Epithelial cell of esophagus (primary cell): ENCODE data around the gene SETBP1.

Source experiments
- DNase-seq: peaks from one replicate; pipeline ENCODE4 v3.0.0; 2010; ENCODE audit warnings: low read depth
- H3K4me3 ChIP-seq: 2 replicates; pipeline ENCODE4 v1.5.1; 2011; ENCODE audit warnings: mild to moderate bottlenecking, low read length, control low read depth
- CTCF ChIP-seq: IDR thresholded peaks from 2 replicates; pipeline ENCODE4 v1.5.1; 2011; ENCODE audit warnings: low read depth, mild to moderate bottlenecking, low read length, control low read depth, inconsistent platforms; ENCODE audit not compliant: insufficient read depth; ENCODE audit errors: missing control alignments

SETBP1 gene

GRCh38 chr18:44816477-44816876 is 135.8 kb downstream of the SETBP1 start:
- TF ChIP-seq CTCF, result no peak
- no peak for DNase-seq
- H3K4me3 ChIP-seq, result no peak overlapping the region

DNA sequence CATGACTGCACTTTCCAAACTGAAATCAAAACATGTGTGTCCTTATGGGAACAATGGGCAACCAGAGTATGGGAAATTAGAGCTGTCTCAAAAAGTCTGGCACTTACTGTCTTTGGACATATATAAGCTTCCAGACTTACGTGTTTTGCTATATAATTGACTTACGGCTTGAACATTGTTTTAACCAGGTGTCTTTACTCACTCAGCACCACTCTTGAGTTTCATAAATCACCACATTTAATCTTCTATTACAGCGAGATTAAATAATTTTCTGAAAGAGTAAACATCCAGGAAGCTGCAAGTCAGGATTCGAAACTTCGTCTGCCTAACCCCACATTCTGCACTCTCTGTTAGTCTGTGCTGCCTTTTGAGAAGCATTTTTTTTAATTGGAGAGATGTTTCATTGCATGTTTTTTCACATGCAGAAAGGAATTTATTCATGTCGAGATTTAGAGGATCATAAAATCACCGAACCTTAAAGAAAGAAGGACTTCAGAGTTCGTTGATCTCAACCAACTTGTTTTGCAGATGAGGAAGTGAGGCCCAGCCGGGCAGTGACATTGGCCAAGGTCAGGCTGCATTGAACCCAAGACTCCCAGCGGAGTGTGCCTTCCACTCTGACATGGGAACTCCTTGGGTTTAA is 137.3 kb downstream of the SETBP1 start:
- DNase-seq, result no peak
- H3K4me3 ChIP-seq, result no peak overlapping the region
- TF ChIP-seq CTCF, result no peak

- no peak for TF ChIP-seq CTCF
- no peak for DNase-seq
Observed at GRCh38 chr18:44818668-44819403, 138.1 kb downstream of the SETBP1 start.

DNA sequence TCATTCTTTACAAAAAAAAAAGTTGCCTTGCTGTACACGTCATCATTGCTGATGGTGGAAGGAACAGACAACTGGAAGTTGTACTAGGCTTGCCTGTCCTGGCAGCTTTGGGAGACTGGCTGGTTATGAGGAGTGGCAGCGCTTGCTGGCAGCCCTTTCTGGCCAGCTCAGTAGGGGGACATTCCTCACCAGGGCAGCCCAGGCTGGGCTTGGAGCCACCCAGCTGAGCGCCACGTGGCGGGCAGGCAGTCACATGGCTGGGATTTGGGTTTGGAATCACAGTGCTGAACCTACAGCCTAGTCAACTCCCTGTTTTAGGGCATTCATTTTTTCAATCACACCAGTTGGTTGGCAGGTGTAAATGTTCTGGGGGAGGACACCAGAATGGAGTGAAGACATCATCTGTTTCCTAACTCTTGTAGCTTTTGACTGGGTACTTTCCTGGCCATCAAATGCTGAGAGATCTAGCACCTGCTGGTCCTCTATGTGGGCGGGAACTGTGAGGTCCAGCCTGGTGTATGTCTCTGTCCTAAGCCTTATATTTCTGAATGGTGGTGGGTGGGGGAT is 139.3 kb downstream of the SETBP1 start:
- no peak overlapping the region for H3K4me3 ChIP-seq
- TF ChIP-seq CTCF, result no peak
- DNase-seq, result no peak

More at GRCh38 chr18:44818668-44819403, 138.1 kb downstream of the SETBP1 start:
- H3K4me3 ChIP-seq, result no peak overlapping the region

- no peak for TF ChIP-seq CTCF
- no peak overlapping the region for H3K4me3 ChIP-seq
- no peak for DNase-seq
Observed at GRCh38 chr18:44821924-44822323, 141.2 kb downstream of the SETBP1 start.

- TF ChIP-seq CTCF, result no peak
- H3K4me3 ChIP-seq, result no peak overlapping the region
- no peak for DNase-seq
Observed at GRCh38 chr18:44823286-44823685, 142.6 kb downstream of the SETBP1 start.
